Measurements from ENCODE around the gene ATRNL1.

ATRNL1 gene

DNA sequence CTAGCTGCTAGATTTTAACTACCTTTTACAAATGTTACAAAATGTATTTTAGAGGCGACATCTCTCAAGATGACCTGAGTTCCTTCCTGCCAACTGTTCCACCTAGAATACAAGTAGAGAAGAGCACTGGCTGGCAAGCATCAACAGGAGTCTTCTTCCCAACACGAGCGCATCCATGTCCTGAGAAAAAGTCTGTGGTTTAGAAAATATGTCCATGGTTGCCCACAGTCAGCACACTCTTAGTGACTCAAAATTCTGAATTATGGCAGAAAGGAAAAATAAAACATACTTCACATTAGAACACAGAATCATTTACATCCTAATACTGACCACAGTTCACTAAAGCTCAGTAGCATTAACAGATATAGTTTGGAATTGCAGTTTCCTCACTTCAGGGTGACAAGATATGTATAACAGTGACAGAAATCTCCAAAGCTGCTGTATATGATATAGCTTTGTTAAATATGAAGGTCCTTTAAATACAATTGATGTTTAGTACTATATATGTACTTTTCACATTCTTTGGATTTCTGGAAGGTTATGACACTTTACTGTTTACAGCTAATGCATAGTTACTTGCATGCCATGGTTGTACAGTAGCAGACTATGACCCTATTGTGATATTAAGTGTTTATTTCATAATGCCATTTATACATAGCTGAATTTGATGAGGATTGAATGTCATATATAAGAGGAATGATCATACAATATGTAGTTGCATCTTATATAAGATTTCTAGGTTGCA lies 852.7 kb downstream of the ATRNL1 start:
- TF ChIP-seq ZNF384 (IDR thresholded peaks at IDR 0.05): no peak
- TF ChIP-seq, protein P1, sequence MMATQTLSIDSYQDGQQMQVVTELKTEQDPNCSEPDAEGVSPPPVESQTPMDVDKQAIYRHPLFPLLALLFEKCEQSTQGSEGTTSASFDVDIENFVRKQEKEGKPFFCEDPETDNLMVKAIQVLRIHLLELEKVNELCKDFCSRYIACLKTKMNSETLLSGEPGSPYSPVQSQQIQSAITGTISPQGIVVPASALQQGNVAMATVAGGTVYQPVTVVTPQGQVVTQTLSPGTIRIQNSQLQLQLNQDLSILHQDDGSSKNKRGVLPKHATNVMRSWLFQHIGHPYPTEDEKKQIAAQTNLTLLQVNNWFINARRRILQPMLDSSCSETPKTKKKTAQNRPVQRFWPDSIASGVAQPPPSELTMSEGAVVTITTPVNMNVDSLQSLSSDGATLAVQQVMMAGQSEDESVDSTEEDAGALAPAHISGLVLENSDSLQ (IDR thresholded peaks at IDR 0.05): no peak
- TF ChIP-seq ELF4 (IDR thresholded peaks at IDR 0.05): no peak
- TF ChIP-seq SUZ12 (IDR thresholded peaks at IDR 0.05): no peak
- TF ChIP-seq LEF1 (IDR thresholded peaks at IDR 0.05; ENCODE audit: borderline replicate concordance): no peak
- no peak for TF ChIP-seq BHLHE40 (IDR thresholded peaks at IDR 0.05; ENCODE audit: borderline replicate concordance)
- TF ChIP-seq ARNT (IDR thresholded peaks at IDR 0.05): no peak
- no peak for TF ChIP-seq SP1 (IDR thresholded peaks at IDR 0.05)
- TF ChIP-seq L3MBTL2 (conservative IDR thresholded peaks at IDR 0.05): no peak
- no peak for TF ChIP-seq CTBP1 (IDR thresholded peaks at IDR 0.05; ENCODE audit: borderline replicate concordance)
- CTCF ChIA-PET: interaction anchor here (0.6 kb wide), 1 partner anchor 12 kb away, joined by 3 read pairs; no protein-coding TSS in a partner anchor
- no peak for DNase-seq (ENCODE audit: extremely low spot score)
- POLR2A ChIA-PET: no interaction called here

DNA sequence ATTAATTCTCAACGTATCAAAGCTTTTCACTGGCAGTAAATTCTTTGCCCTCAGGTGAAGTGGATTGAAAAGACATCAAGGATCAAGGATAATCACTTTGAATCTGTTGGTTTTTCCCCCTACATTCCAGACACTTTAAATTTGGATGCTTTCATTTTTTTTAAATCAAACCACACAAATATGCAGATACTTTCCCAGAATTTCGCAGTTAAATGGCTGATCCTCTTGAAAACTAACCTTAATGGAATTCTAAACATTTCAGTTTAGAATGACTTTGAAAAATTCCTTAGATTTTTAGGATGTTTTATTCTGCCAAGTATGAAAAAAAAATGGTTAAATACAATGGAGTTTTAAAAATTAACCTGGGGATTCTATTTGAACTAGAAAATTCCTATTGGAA lies 853.9 kb downstream of the ATRNL1 start:
- CTCF ChIA-PET: interaction anchor here (0.7 kb wide), 1 partner anchor 439 kb away, joined by 5 read pairs; no protein-coding TSS in a partner anchor

DNA sequence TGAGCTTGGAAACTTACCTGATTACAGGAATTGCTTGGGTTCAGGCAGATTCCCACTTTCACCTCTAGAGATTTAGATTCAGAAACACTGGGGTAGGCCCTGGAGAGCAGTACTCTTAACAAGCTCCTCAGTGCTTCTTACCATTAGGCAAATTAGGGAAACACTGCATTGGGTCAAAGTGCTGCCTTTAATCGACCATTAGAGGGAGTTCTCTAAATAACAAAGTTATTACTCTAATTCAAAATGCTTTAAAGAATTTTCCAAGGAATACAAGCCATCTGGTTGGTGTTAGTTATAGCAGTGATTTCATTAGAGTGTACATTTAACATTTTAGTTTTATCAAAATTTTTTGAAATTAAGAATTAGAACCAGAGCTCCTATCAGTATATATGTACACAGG lies 855.3 kb downstream of the ATRNL1 start:
- no peak for TF ChIP-seq SP1 (IDR thresholded peaks at IDR 0.05)
- no peak for TF ChIP-seq LEF1 (IDR thresholded peaks at IDR 0.05; ENCODE audit: borderline replicate concordance)
- no peak for TF ChIP-seq NFRKB (IDR thresholded peaks at IDR 0.05)
- no peak for TF ChIP-seq L3MBTL2 (conservative IDR thresholded peaks at IDR 0.05)
- no peak for TF ChIP-seq ZNF384 (IDR thresholded peaks at IDR 0.05)
- no peak for TF ChIP-seq FOXM1 (IDR thresholded peaks at IDR 0.05; ENCODE audit: borderline replicate concordance)
- no peak for TF ChIP-seq SUZ12 (IDR thresholded peaks at IDR 0.05)
- TF ChIP-seq CTBP1 (IDR thresholded peaks at IDR 0.05; ENCODE audit: borderline replicate concordance): no peak
- no peak for TF ChIP-seq ARNT (IDR thresholded peaks at IDR 0.05)
- TF ChIP-seq FOXA1 (IDR thresholded peaks at IDR 0.05): no peak
- TF ChIP-seq TARDBP (IDR thresholded peaks at IDR 0.05): no peak
- no peak for TF ChIP-seq HDGF (IDR thresholded peaks at IDR 0.05; ENCODE audit: borderline replicate concordance)
- TF ChIP-seq ELF4 (IDR thresholded peaks at IDR 0.05): no peak
- no peak for DNase-seq (ENCODE audit: extremely low spot score)
- CTCF ChIA-PET: interaction anchor here (0.7 kb wide), 1 partner anchor 316 kb away, joined by 3 read pairs; no protein-coding TSS in a partner anchor
- POLR2A ChIA-PET: no interaction called here

More for the DNA sequence above, 853.9 kb downstream of the ATRNL1 start:
- no peak for DNase-seq (ENCODE audit: extremely low spot score)
- TF ChIP-seq TARDBP (IDR thresholded peaks at IDR 0.05): no peak
- TF ChIP-seq L3MBTL2 (conservative IDR thresholded peaks at IDR 0.05): no peak
- no peak for TF ChIP-seq SUZ12 (IDR thresholded peaks at IDR 0.05)
- no peak for TF ChIP-seq FOXK2 (IDR thresholded peaks at IDR 0.05)
- TF ChIP-seq ZNF384 (IDR thresholded peaks at IDR 0.05): no peak
- TF ChIP-seq ARNT (IDR thresholded peaks at IDR 0.05): no peak
- no peak for TF ChIP-seq SP1 (IDR thresholded peaks at IDR 0.05)
- TF ChIP-seq FOXA1 (IDR thresholded peaks at IDR 0.05): no peak
- POLR2A ChIA-PET: no interaction called here

DNA sequence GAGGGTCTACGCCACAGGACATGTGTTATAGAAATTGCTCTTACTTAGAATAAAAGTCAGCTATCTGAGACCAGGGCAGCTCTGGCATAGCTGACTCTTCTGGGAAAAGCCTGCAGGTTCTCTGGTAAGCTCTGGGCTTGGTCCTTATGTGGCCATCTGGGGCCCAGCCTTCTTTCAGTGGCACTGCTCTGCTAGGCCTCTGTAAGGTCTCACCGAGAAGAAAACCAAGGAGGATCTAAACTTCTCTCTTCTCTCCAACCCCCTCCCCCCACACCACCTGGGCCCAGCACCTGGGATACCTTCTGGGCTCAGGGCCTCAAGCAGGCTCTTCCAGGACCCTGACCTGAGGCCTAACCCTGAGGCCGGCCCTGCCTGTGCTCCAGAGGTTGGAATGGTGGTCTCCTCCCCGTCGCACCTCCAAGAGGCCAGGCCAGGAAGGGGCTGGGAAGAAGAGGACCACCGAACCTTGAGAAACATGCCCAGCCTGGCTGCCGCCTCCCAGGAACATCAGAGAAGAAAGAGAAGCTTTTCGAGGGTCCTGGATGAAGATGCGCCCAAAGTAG lies 856.2 kb downstream of the ATRNL1 start:
- POLR2A ChIA-PET: no interaction called here

DNA sequence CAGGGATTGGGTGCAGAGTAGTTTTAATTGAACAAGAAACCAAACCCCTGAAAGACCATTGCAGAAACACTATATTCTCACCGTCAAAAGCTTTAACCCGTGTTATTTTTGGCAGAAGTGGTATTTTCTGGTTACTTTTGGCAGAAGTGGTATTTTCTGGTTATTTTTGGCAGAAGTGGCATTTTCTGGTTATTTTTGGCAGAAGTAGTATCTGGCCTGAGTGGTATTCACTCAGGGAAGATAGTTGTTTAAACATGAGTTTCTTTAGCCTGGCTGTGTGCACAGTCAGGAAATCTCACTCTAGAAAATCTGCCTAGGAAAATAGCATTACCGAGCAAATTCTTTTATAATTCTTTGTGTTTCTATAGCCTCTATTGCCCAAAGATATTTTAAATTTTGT lies 857.2 kb downstream of the ATRNL1 start:
- ChIA-PET CTCF (no interaction called here), POLR2A (interaction anchor here (0.5 kb wide), 1 partner anchor 160 kb away, joined by 6 read pairs; no protein-coding TSS in a partner anchor)
- TF ChIP-seq NFRKB (IDR thresholded peaks at IDR 0.05) (no peak), FOXM1 (IDR thresholded peaks at IDR 0.05; ENCODE audit: borderline replicate concordance) (no peak), ELF4 (IDR thresholded peaks at IDR 0.05) (no peak), L3MBTL2 (conservative IDR thresholded peaks at IDR 0.05) (no peak), SUZ12 (IDR thresholded peaks at IDR 0.05) (no peak), ZNF384 (IDR thresholded peaks at IDR 0.05) (no peak)
- DNase-seq (ENCODE audit: extremely low spot score): no peak

More for the DNA sequence above, 856.2 kb downstream of the ATRNL1 start:
- TF ChIP-seq, protein P1 (IDR thresholded peaks at IDR 0.05): no peak
- TF ChIP-seq TARDBP (IDR thresholded peaks at IDR 0.05): no peak
- TF ChIP-seq ZNF384 (IDR thresholded peaks at IDR 0.05): no peak
- TF ChIP-seq L3MBTL2 (conservative IDR thresholded peaks at IDR 0.05): no peak
- TF ChIP-seq FOXA1 (IDR thresholded peaks at IDR 0.05): no peak
- no peak for TF ChIP-seq FOXK2 (IDR thresholded peaks at IDR 0.05)
- no peak for TF ChIP-seq ARNT (IDR thresholded peaks at IDR 0.05)
- TF ChIP-seq CTBP1 (IDR thresholded peaks at IDR 0.05; ENCODE audit: borderline replicate concordance): no peak
- no peak for TF ChIP-seq NFRKB (IDR thresholded peaks at IDR 0.05)
- no peak for TF ChIP-seq SUZ12 (IDR thresholded peaks at IDR 0.05)
- TF ChIP-seq SP1 (IDR thresholded peaks at IDR 0.05): no peak
- TF ChIP-seq HDGF (IDR thresholded peaks at IDR 0.05; ENCODE audit: borderline replicate concordance): no peak
- TF ChIP-seq ELF4 (IDR thresholded peaks at IDR 0.05): no peak
- no peak for TF ChIP-seq LEF1 (IDR thresholded peaks at IDR 0.05; ENCODE audit: borderline replicate concordance)
- TF ChIP-seq BHLHE40 (IDR thresholded peaks at IDR 0.05; ENCODE audit: borderline replicate concordance): no peak
- no peak for TF ChIP-seq FOXM1 (IDR thresholded peaks at IDR 0.05; ENCODE audit: borderline replicate concordance)
- DNase-seq (ENCODE audit: extremely low spot score): no peak
- CTCF ChIA-PET: interaction anchor here (0.6 kb wide), 1 partner anchor 324 kb away, joined by 4 read pairs; no protein-coding TSS in a partner anchor

DNA sequence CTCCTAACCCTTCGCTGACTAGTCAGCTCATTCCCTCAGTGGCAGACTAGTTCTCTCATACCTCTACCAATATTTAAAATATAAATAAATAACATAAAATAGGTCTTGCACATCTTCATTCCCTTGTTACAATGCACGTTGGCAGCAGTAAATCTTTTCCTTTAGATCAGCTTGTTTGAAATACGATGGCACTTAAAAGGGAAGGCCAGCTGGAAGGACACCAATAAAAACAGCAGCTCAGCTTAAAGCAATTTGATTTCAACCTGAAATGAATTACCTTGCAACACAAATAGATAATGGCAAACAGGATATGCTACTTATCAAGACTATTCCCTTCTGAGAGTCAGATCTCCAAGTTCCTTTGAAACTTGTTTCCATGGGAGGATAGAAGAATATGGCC lies 858.1 kb downstream of the ATRNL1 start:
- CTCF ChIA-PET: no interaction called here
- POLR2A ChIA-PET: no interaction called here
- TF ChIP-seq, protein P1 (IDR thresholded peaks at IDR 0.05): peak; percentile 60; the same call in 1 of the 2 replicates
- TF ChIP-seq NFRKB (IDR thresholded peaks at IDR 0.05): no peak
- no peak for DNase-seq (ENCODE audit: extremely low spot score)
